Neural cell (in vitro differentiated cells): ENCODE data around the gene MARS2. TPM values are rescaled to one million over a fixed set of nuclear protein-coding genes. Genes with fewer than 3 reads are reported as not detected.

Experiments
- H2AFZ ChIP-seq: fragments of 200-600, 300-800 bp; sonication (generic), shearing (Covaris generic); 2 replicates; pipeline ENCODE4 v1.6.0; 2014; ENCODE audit warnings: low read depth, mild to moderate bottlenecking, antibody characterized with exemption, low read length, moderate library complexity
- H3F3A ChIP-seq: fragments of 200-600 bp; shearing (Covaris generic); 2 replicates; pipeline ENCODE4 v1.6.1; 2016; ENCODE audit warnings: mild to moderate bottlenecking, moderate library complexity, mixed read lengths, antibody characterized with exemption, low read length; ENCODE audit not compliant: insufficient read depth, poor library complexity, severe bottlenecking
- H3K27ac ChIP-seq: fragments of 200-600, 300-800 bp; sonication (generic), shearing (Covaris generic); 2 replicates; pipeline ENCODE4 v1.5.1; 2014; ENCODE audit warnings: mild to moderate bottlenecking, low read length, moderate library complexity
- H3K27me3 ChIP-seq: fragments of 300-800, 200-600 bp; sonication (generic), shearing (Covaris generic); 2 replicates; pipeline ENCODE4 v1.6.0; 2014; ENCODE audit warnings: mild to moderate bottlenecking, low read depth, low read length, moderate library complexity; ENCODE audit not compliant: insufficient read depth
- H3K36me3 ChIP-seq: fragments of 300-800, 200-600 bp; sonication (generic), shearing (Covaris generic); 2 replicates; pipeline ENCODE4 v1.5.1; 2014; ENCODE audit warnings: mild to moderate bottlenecking, antibody characterized with exemption, low read length, moderate library complexity; ENCODE audit not compliant: insufficient read depth
- H3K4me2 ChIP-seq: fragments of 300-800, 200-600 bp; sonication (generic), shearing (Covaris generic); 2 replicates; pipeline ENCODE4 v1.6.0; 2014; ENCODE audit warnings: mild to moderate bottlenecking, low read length
- H3K4me3 ChIP-seq: fragments of 300-800, 200-600 bp; sonication (generic), shearing (Covaris generic); 2 replicates; pipeline ENCODE4 v1.5.1; 2014; ENCODE audit warnings: mild to moderate bottlenecking, low read length, moderate library complexity
- H3K79me2 ChIP-seq: fragments of 200-600 bp; shearing (Covaris generic); replicated peaks from 2 replicates; pipeline ENCODE4 v1.6.0; 2014; ENCODE audit warnings: mild to moderate bottlenecking, low read length, moderate library complexity; ENCODE audit not compliant: insufficient read depth
- H3K9ac ChIP-seq: fragments of 300-800, 200-600 bp; sonication (generic), shearing (Covaris generic); 2 replicates; pipeline ENCODE4 v1.6.1; 2016; ENCODE audit warnings: mild to moderate bottlenecking, low read length, mixed read lengths
- H3K9me2 ChIP-seq: fragments of 200-600 bp; shearing (Covaris generic); 2 replicates; pipeline ENCODE4 v1.6.1; 2016; ENCODE audit warnings: mild to moderate bottlenecking, low read length, mixed read lengths; ENCODE audit not compliant: insufficient read depth
- H3K9me3 ChIP-seq: fragments of 200-600, 300-800 bp; sonication (generic), shearing (Covaris generic); 2 replicates; pipeline ENCODE4 v1.6.1; 2016; ENCODE audit warnings: mild to moderate bottlenecking, mixed run types, low read length, moderate library complexity, mixed read lengths
- H4K20me1 ChIP-seq: fragments of 200-600 bp; shearing (Covaris generic); 2 replicates; pipeline ENCODE4 v1.6.1; 2016; ENCODE audit warnings: mild to moderate bottlenecking, mixed run types; ENCODE audit not compliant: insufficient read depth
- EP300 ChIP-seq: fragments of 450-650 bp; conservative IDR thresholded peaks from 2 replicates; pipeline ENCODE4 v1.6.1; 2014; ENCODE audit warnings: antibody characterized with exemption, mild to moderate bottlenecking, moderate library complexity; ENCODE audit not compliant: poor library complexity, severe bottlenecking
- EZH2 ChIP-seq: fragments of 200-600, 300-800 bp; shearing (Covaris generic), sonication (generic); IDR thresholded peaks from 2 replicates; pipeline ENCODE4 v1.6.1; 2014; ENCODE audit warnings: antibody characterized with exemption, low read length, borderline replicate concordance, mild to moderate bottlenecking; ENCODE audit not compliant: insufficient read depth, poor library complexity, severe bottlenecking
- POLR2AphosphoS5 ChIP-seq: IDR thresholded peaks from 2 replicates; pipeline ENCODE4 v1.6.1; 2012
- RAD21 ChIP-seq: fragments of 450-650 bp; conservative IDR thresholded peaks from 2 replicates; pipeline ENCODE4 v1.6.1; 2014; ENCODE audit warnings: antibody characterized with exemption, mild to moderate bottlenecking, moderate library complexity
- REST ChIP-seq: IDR thresholded peaks from 2 replicates; pipeline ENCODE4 v1.6.1; 2012; ENCODE audit warnings: borderline replicate concordance
- SMC3 ChIP-seq: fragments of 450-650 bp; conservative IDR thresholded peaks from 2 replicates; pipeline ENCODE4 v1.6.1; 2014; ENCODE audit warnings: antibody characterized with exemption, mild to moderate bottlenecking, moderate library complexity; ENCODE audit not compliant: poor library complexity
- TAF1 ChIP-seq: IDR thresholded peaks from 2 replicates; pipeline ENCODE4 v1.6.1; 2012; ENCODE audit warnings: low read depth
- polyA plus RNA-seq: library from polyadenylated mRNA; depleted of rRNA; stranded (reverse); fragments of >200 nt; gene quantifications from 2 replicates; pipeline ENCODE4 v1.2.3, GENCODE V29; 2014
- TF ChIP-seq, protein P1 (sequence below): fragments of 450-650 bp; IDR thresholded peaks from 2 replicates; pipeline ENCODE4 v1.5.1; 2014; ENCODE audit warnings: antibody characterized with exemption, mild to moderate bottlenecking, moderate library complexity; ENCODE audit not compliant: poor library complexity, severe bottlenecking

MARS2 gene
- polyA plus RNA-seq, 1 donor from 2014 or later: 3.8 TPM

GRCh38 chr2:197706839-197707207 lies 1.7 kb downstream of the MARS2 start:
- Histone ChIP-seq H3K9me2 (no peaks in the 10 kb centered on the region), H3K4me3 (peak overlapping the region; percentile 87), H2AFZ (no peak overlapping the region), H3K36me3 (no peaks in the 10 kb centered on the region), H3K27ac (no peak overlapping the region), H3K27me3 (no peaks in the 10 kb centered on the region), H3K79me2 (peaks cover 13% of the 10 kb centered on the region), H4K20me1 (no peaks in the 10 kb centered on the region), H3K4me2 (peak overlapping the region; percentile 70), H3K9me3 (no peaks in the 10 kb centered on the region), H3K9ac (no peak overlapping the region), H3F3A (no peaks in the 10 kb centered on the region)
- TF ChIP-seq POLR2AphosphoS5: no peak
- TF ChIP-seq EP300: no peak
- no peak for TF ChIP-seq REST
- no peak for TF ChIP-seq EZH2

GRCh38 chr2:197707316-197708213 lies 2.4 kb downstream of the MARS2 start:
- Histone ChIP-seq H3K9me2 (no peaks in the 10 kb centered on the region), H3K36me3 (no peaks in the 10 kb centered on the region), H4K20me1 (no peaks in the 10 kb centered on the region), H3K79me2 (peaks cover 13% of the 10 kb centered on the region), H3K4me3 (peak overlapping the region; percentile 87), H2AFZ (no peak overlapping the region), H3K27ac (no peak overlapping the region), H3K4me2 (peak overlapping the region; percentile 70), H3K27me3 (no peaks in the 10 kb centered on the region), H3K9ac (no peak overlapping the region), H3F3A (no peaks in the 10 kb centered on the region), H3K9me3 (no peaks in the 10 kb centered on the region)
- TF ChIP-seq REST: no peak
- TF ChIP-seq TAF1: no peak
- TF ChIP-seq RAD21: peak; percentile 68
- TF ChIP-seq SMC3: peak; percentile 74
- TF ChIP-seq EP300: no peak
- TF ChIP-seq, protein P1, sequence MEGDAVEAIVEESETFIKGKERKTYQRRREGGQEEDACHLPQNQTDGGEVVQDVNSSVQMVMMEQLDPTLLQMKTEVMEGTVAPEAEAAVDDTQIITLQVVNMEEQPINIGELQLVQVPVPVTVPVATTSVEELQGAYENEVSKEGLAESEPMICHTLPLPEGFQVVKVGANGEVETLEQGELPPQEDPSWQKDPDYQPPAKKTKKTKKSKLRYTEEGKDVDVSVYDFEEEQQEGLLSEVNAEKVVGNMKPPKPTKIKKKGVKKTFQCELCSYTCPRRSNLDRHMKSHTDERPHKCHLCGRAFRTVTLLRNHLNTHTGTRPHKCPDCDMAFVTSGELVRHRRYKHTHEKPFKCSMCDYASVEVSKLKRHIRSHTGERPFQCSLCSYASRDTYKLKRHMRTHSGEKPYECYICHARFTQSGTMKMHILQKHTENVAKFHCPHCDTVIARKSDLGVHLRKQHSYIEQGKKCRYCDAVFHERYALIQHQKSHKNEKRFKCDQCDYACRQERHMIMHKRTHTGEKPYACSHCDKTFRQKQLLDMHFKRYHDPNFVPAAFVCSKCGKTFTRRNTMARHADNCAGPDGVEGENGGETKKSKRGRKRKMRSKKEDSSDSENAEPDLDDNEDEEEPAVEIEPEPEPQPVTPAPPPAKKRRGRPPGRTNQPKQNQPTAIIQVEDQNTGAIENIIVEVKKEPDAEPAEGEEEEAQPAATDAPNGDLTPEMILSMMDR: peak; percentile 78
- TF ChIP-seq POLR2AphosphoS5: no peak
